NCI-H1694 (cell line): ENCODE data around the gene QRFP.

Experiments
- DNase-seq: peaks from one replicate; lab custom pipeline; 2025; lab: John Stamatoyannopoulos, UW

Gene QRFP

GRCh38 chr9:130933114-130934046 lies 36.8 kb upstream of the QRFP start:
- no peak for DNase-seq

- no peak for DNase-seq
Observed at GRCh38 chr9:130932255-130933079, 35.9 kb upstream of the QRFP start.

GRCh38 chr9:130931508-130932254 lies 35.1 kb upstream of the QRFP start:
- DNase-seq, result no peak

- no peak for DNase-seq
Observed at GRCh38 chr9:130930804-130931349, 34.3 kb upstream of the QRFP start.

- no peak for DNase-seq
Observed at GRCh38 chr9:130930132-130930803, 33.7 kb upstream of the QRFP start.

- no peak for DNase-seq
Observed at GRCh38 chr9:130929571-130930038, 33.0 kb upstream of the QRFP start.

- DNase-seq, result no peak
Observed at GRCh38 chr9:130927995-130928900, 31.6 kb upstream of the QRFP start.

- no peak for DNase-seq
Observed at GRCh38 chr9:130927338-130927737, 30.7 kb upstream of the QRFP start.

GRCh38 chr9:130925050-130925678 lies 28.6 kb upstream of the QRFP start:
- DNase-seq, result no peak

- no peak for DNase-seq
Observed at GRCh38 chr9:130924448-130924788, 27.8 kb upstream of the QRFP start.

GRCh38 chr9:130923611-130924447 lies 27.2 kb upstream of the QRFP start:
- no peak for DNase-seq

GRCh38 chr9:130922893-130923610 lies 26.4 kb upstream of the QRFP start:
- no peak for DNase-seq

- no peak for DNase-seq
Observed at GRCh38 chr9:130921989-130922892, 25.6 kb upstream of the QRFP start.

- no peak for DNase-seq
Observed at GRCh38 chr9:130921300-130921988, 24.8 kb upstream of the QRFP start.

GRCh38 chr9:130920762-130921299 lies 24.2 kb upstream of the QRFP start:
- no peak for DNase-seq

GRCh38 chr9:130920233-130920632 lies 23.6 kb upstream of the QRFP start:
- no peak for DNase-seq
